Raji (cell line): Measurements from ENCODE around the gene TNIK.

Experiments used
- POLR2A ChIP-seq: IDR thresholded peaks from 2 replicates; pipeline ENCODE4 v1.6.1; 2011; ENCODE audit warnings: low read depth, low read length, control low read depth; ENCODE audit not compliant: insufficient read depth

TNIK gene

DNA sequence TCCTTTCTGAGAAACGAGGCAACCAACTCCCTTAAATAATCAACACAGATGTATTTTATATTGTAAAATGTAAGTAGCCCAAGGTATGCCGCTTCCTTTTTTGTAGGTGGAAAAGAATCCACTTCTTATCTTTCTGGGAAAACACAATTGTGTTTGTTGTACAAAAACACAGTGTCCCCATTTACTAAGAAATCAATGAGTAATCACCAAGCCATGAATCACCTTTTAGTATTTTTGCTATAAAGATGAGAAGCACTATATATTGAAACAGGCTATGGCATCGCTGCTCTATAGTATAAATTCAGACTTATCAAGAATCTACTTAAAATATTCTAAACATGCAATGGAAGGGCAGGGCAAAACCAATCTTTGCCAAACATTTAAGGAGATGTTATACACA lies 104.0 kb downstream of the TNIK start:
- no peak for TF ChIP-seq POLR2A

DNA sequence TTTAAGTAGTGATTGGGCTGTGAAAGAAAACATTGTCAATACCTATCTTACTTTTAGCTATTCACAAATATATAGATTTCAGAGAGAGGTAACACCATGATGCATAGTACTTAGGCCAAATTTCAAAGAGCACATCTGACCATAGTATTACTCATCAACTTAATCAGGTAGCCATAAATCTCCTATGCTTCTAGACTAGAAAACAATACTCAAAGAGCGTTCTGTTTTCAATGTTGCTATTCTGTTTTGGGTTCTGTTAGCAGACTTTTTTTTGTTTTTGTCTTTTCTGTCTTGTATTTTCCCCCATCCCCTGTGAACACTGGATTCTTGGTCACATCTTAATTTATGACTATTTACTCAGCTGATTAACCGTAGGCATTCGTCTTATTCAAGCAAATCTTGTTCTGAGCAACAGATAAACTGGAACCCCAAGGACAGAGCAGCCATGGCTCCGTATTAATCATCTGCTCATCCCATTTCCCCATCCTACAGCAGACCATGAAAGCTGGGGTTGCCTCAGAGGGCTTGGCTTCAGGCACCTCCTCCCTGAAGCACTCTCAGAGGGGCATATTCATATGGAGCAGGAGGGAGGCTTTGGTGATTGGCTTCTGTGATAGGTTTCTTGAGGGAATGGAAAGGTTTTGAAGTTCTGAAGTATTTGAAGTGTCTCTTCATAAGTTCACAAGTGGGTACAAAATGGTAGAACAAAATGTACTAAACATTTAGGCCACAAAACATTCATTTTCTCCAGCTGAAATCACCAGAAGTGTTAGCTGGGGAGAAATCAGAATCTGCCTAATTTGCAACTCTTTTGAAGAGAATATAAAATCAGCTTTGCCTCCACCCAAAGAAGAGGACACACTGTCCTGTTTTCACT lies 105.3 kb downstream of the TNIK start:
- no peak for TF ChIP-seq POLR2A

DNA sequence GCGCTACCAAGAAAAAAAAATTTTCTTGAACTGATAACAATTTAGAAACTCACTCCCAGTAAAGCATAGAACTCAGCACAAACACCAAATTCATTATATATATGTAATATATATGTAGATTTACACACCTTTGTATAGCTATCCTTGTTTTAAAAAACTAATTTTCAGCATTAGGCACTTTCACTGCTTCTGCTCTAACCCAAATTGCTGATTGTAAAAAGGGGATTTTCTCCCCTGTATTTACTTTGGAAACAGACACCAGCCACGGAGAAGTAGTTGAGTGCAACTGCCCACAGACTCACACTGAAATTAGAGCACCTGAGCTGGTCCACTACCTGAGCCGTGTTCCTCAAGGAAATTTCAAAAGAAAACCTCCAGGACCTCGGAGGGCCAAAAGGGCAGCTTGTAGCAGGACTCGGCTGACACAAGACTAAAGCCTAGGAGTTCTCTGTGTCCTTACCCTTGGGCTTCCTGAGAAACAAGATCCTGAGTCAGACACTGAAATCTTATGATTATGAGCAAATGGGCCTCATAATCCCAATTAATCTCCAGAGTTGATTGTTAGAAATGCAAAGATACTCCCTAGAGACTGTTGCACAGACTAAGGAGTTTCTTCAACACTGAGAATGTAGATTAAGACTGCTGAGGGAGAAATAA lies 106.0 kb downstream of the TNIK start:
- TF ChIP-seq POLR2A: no peak

DNA sequence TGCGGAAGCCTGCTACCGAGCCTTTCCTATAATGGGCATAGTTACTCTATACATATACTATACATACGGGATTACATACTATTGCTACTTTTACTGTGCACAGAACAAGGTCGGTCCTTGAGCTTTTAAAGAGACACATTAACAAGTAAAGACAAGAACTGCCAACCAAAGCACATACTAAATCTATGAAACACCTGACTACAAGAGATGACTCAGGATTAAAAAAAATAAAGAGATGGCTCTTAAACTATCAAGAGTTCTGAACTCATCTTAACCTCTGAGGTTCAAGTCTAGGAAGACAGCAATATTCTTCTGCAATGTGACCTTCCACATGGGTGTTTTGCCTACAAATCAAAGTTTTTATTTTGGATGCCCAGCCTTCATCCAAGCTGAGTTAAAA lies 106.8 kb downstream of the TNIK start:
- no peak for TF ChIP-seq POLR2A

DNA sequence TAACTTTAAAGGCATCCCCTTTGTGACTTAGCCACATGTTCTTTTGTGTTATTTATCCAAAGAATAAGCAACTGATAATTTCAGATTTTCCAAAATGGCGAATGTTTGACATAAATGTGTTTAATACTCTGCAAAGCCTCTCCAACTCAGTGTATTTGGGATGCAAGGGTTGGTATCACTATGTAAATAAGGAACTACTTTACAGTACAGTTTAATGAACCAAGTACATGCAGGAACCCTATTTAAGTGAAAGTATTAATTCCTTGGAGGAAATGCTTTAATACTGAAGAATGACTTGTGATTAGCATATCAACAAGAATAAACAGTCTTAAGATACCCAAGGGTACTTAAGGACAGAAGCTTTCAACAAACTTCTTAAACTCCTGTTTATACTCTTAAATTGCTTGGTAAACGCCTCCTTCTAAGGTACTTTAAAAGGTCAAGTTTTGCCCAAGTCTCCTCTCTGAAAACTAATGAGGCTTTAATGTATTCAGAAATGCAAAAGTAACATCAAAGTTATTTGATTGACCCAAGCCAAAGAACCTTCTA lies 107.7 kb downstream of the TNIK start:
- TF ChIP-seq POLR2A: no peak

DNA sequence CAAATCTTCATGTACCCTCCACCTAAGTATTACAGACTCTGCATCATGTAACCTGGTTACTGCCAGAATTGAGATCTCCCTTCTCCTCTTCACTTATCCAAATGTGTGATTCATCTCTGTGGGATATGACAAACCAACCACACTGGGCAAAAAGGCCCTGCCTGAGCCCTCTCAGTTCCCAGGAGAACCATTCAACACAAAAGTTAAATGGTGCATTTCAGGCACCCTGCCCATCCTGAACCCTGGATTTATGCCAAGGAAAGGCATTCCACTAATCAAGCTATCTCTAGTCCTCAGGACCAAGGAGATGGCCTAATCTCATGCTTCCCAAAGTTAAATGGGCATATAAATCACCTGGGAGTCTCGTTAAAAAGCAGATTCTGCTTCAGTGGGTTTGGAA lies 108.5 kb downstream of the TNIK start:
- TF ChIP-seq POLR2A: no peak

DNA sequence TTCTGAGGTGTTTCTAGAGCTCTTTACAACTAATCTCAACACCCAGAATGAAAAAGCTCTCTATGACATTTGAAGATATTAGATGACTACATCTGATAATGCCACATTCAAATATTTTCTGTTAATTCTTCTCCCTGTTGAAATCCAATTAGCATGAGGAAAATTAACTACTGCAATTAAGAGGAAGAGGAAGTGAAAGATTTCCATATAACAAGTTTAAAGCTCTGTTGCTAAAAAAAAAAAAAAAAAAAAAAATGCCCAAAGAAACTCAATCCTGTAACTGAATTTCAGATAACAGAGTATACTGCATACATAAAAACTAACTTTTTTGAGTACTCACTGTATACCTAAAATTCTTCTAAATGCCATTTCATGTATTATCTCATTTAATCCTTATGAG lies 109.8 kb downstream of the TNIK start:
- TF ChIP-seq POLR2A: no peak

DNA sequence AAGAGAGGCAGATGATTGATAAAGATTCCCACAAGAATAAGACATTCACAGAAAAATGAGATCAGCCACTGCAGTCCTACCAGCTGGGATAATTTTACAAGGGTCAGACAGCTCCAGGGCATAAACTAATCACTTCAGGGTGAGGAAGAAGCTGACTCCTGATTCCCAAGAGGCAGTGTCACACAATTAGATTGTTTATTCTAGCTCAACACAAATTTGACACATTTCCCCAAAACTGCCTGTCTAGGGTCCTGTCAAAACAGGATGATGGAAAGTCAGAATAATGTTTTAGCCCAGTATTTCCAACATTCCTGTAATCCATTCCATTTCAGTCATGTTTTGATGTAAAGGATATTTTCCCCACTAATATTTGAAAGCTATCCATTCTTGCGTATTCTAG lies 110.8 kb downstream of the TNIK start:
- no peak for TF ChIP-seq POLR2A

DNA sequence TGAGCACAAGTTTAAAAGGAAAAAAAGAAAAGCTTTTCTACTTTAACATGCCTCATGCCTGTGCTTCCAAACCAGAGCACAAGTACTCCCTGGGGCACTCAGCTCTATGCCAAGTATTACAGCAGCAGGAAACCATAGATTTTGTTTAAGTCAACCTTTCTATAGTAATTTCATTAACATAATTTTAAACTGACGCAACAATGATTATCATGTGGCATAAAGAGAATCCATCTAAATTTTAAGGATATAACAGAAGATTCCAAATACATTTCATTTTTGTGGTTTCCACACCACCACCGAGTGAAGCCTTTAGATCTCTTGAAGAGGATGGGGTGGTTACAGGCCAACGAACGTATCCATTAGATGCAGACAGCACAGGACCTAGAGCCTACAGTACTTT lies 112.1 kb downstream of the TNIK start:
- no peak for TF ChIP-seq POLR2A

DNA sequence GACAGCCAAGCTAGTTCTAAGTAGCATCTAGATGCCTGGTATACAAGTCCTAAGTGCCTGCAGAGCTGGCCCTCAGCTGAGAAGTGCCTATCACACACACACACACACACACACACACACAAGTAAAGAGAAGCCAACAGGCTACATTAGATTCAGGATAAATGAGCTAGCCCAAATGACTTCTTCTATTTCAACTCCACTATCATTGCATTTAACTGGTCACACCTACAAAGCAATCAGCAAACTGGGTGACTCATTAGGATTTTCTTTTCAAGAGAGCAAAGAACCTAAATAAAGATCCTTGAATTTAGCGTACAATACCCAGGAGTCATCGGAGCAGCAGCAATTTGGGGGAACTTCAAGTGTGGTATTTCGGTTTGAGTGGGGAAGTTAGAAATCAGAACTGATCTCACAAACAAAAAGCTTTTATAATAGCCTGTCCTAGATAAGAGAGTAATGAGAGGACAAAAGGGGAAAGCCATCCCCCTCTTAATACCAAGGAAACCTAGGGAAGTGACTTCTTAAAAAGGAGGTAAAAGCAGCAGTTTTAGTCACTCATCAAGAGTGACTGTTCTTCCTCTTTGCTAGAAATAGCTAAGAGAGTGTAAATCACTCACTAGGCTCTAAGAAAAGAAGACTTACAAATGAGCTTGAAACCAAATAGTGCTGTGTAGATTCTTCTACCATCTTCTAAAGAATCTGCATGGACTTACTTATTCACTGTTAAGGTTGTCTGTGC lies 112.7 kb downstream of the TNIK start:
- TF ChIP-seq POLR2A: no peak

DNA sequence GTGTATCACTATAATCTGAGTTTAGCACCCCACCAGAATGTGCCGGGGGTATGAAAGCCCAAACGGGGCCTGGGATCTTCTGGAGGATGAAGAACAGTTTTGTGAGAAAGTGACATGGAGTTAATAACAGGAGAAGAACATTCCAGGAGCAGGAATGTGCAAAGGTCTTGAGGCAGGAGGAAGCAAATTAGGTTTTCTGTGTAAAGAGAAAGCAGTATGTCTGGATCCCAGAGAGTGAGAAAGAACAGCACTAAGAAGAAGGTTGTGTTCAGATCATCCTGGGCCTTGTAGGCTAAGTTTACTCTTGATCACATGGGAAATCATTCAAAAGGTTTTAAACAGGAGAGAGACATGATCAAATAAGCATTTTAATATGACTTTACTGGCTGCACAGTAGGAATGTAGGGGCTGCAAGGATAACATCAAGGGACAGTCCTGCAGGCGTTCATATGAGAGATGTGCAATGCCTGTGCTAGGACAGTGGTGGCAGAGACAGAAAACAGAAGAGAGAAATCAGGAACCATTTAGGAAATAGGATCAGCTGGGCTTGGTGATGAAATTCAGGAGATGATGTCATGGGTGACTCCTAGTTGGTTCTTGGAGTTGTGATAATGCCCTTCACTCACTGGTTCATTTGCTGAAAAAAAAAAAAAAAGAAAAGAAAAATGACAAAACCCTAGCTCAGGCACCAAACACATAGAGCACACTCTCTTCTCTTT lies 113.5 kb downstream of the TNIK start:
- TF ChIP-seq POLR2A: no peak

DNA sequence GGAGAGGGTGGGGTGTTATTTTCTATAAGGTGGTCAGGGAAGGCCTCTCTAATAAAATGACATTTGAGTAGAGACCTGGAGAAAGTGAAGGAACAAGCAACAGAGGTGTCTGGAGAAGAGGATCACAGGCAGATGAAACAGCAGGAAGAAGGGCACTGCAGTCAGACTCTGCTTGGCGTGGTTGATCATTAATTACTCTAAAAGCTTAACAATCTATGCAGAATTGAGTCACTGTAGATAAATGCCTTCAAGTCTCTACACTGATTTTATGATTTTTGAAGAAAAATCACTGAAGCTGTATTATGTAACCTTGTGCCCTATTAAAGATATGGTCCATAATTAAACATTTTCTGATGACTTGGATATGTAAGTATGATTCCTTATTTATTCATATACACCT lies 114.2 kb downstream of the TNIK start:
- no peak for TF ChIP-seq POLR2A

DNA sequence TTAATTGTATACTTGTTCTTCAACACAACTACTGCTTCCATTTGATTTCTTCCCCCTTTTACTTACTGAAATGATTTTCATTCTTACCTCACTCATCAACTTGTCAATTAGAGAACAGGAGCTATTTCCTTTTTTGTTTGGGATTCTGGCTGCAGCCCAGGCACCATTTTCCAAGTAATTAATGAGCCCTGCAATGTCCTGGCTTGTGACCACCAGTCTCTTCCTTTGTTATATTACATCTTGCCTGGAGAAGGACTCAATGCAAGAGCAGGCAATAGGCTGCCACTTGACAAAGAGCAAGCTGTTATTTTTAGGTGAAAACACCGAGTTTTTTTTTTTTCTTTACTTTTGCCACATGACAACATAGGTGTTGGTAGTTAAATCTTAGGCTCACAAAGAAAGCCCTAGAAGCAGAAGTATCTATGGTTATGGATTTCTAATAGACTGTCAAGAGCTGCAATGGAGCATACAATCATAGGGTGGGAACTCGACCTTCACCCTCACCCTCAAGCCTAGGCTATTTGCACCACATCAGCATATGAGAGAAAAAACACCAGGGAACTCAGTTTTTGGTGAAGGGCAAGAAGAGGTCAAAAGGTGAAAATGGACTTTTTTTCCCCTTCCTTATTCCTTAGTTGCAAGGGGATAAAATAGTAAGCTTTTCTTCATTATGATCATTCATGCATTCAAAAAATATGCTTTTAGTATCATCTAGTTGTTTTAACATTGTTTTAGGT lies 114.9 kb downstream of the TNIK start:
- TF ChIP-seq POLR2A: no peak

DNA sequence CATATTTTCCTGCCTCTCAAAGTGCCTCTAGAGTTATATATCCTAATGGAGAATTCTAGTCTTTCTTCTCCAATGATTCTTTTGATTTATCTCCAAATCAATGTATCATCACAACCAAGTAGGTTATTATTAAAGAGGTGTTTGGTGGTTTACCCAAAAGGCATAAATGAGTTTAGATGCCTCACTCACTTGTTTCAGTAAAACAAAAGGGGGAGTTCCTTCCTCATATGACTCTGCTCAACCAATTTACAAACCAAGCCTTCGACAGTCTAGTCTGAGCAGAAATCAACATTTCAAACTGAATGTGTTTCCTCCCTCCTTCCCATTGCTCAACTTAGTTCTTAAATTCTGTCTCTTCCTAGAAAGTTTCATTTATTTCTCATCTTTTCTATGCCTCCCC lies 116.5 kb downstream of the TNIK start:
- no peak for TF ChIP-seq POLR2A
